Thoracic aorta endothelial cell (primary cell): ENCODE data around the gene ANP32D. TPM values are rescaled to one million over a fixed set of nuclear protein-coding genes. Genes with fewer than 3 reads are reported as not detected.

ENCODE experiments used
- total RNA-seq: library from RNA; depleted of rRNA; stranded (reverse); fragments of >200 nt; gene quantifications from 2 replicates; pipeline ENCODE4 v1.2.3, GENCODE V29; 2012

Gene ANP32D
- not detected in 2 replicates for total RNA-seq

GRCh38 chr12:48472259-48472658 is at the start of gene ANP32D:
ANP32D (plus strand) TSS chr12:48472559; CDS start chr12:48472665, 106 bp downstream.

GRCh38 chr12:48482198-48482597 is 9.8 kb downstream of the ANP32D start, which contains the start of gene C12orf54:
C12orf54 (plus strand) TSS chr12:48482498; CDS start chr12:48483297, 799 bp downstream.

Other genes starting within 250 kb of the ANP32D start
- gene ZNF641, start 121.6 kb upstream of the ANP32D start, total RNA-seq, result 3.4 and 6.6 TPM in 2 replicates
- gene C12orf54, start 9.9 kb downstream of the ANP32D start, total RNA-seq, result not detected in 2 replicates
- not detected in 2 replicates for gene OR8S1, start 53.1 kb downstream of the ANP32D start, total RNA-seq
- gene LALBA, start 97.5 kb downstream of the ANP32D start, total RNA-seq, result not detected in 2 replicates
- 51.3 and 68.6 TPM in 2 replicates for gene KANSL2, start 209.7 kb downstream of the ANP32D start, total RNA-seq
- 34.4 and 40.2 TPM in 2 replicates for gene CCNT1, start 244.1 kb downstream of the ANP32D start, total RNA-seq